Smooth muscle cell (in vitro differentiated cells): Measurements from ENCODE around the gene FAM83D. TPM values are rescaled to one million over a fixed set of nuclear protein-coding genes. Genes with fewer than 3 reads are reported as not detected.

Source experiments
- DNase-seq: peaks from one replicate; lab custom pipeline; 2025; ENCODE audit not compliant: unreplicated experiment; lab: John Stamatoyannopoulos, UW
- H2AFZ ChIP-seq: fragments of 200-600 bp; sonication (generic); 2 replicates; pipeline ENCODE4 v1.6.0; 2016; ENCODE audit warnings: antibody characterized with exemption, low read depth, mild to moderate bottlenecking
- H3F3A ChIP-seq: fragments of 200-600 bp; sonication (generic); 2 replicates; pipeline ENCODE4 v1.6.0; 2017; ENCODE audit warnings: antibody characterized with exemption, low read depth
- H3K27ac ChIP-seq: fragments of 200-600 bp; sonication (generic); 2 replicates; pipeline ENCODE4 v1.5.1; 2016; ENCODE audit warnings: low read depth, mild to moderate bottlenecking
- H3K27me3 ChIP-seq: fragments of 200-600 bp; sonication (generic); 2 replicates; pipeline ENCODE4 v1.6.1; 2016; ENCODE audit warnings: low read depth, mild to moderate bottlenecking
- H3K36me3 ChIP-seq: fragments of 200-600 bp; sonication (generic); 2 replicates; pipeline ENCODE4 v1.5.1; 2016; ENCODE audit warnings: low read depth
- H3K4me1 ChIP-seq: fragments of 200-600 bp; sonication (generic); 2 replicates; pipeline ENCODE4 v1.5.1; 2016; ENCODE audit warnings: low read depth
- H3K4me2 ChIP-seq: fragments of 200-600 bp; sonication (generic); 2 replicates; pipeline ENCODE4 v1.6.0; 2016; ENCODE audit warnings: mild to moderate bottlenecking
- H3K4me3 ChIP-seq: fragments of 200-600 bp; sonication (generic); 2 replicates; pipeline ENCODE4 v1.5.1; 2016; ENCODE audit warnings: mild to moderate bottlenecking
- H3K79me2 ChIP-seq: fragments of 200-600 bp; sonication (generic); 2 replicates; pipeline ENCODE4 v1.6.0; 2016; ENCODE audit warnings: low read depth, mild to moderate bottlenecking
- H3K9ac ChIP-seq: fragments of 200-600 bp; sonication (generic); 2 replicates; pipeline ENCODE4 v1.6.0; 2016; ENCODE audit warnings: low read depth
- H3K9me3 ChIP-seq: fragments of 200-600 bp; sonication (generic); replicated peaks from 2 replicates; pipeline ENCODE4 v1.5.1; 2016; ENCODE audit warnings: low read depth
- H4K20me1 ChIP-seq: fragments of 200-600 bp; sonication (generic); 2 replicates; pipeline ENCODE4 v1.6.0; 2016; ENCODE audit warnings: low read depth
- WGBS: methylation state at CpG from one replicate; pipeline ENCODE4 v1.1.7; 2016; ENCODE audit warnings: low lambda C conversion rate; 5-methylcytosine and 5-hydroxymethylcytosine counted together
- polyA plus RNA-seq: library from polyadenylated mRNA; unstranded; fragments of >200 nt; fragmentation: Nextera tagmentation; extraction: Ambion mirVana; gene quantifications from 2 replicates; pipeline ENCODE4 v1.2.1, GENCODE V29; 2016
- total RNA-seq: library from RNA; depleted of rRNA; stranded (reverse); fragments of >200 nt; gene quantifications from 2 replicates; pipeline ENCODE4 v1.2.3, GENCODE V29; 2014
- TF ChIP-seq, protein P1 (sequence below): fragments of 200-600 bp; sonication (generic); IDR thresholded peaks from 2 replicates; pipeline ENCODE4 v1.5.1; 2017; ENCODE audit warnings: borderline replicate concordance, mild to moderate bottlenecking, antibody characterized with exemption; ENCODE audit not compliant: insufficient read depth, poor library complexity, severe bottlenecking

The FAM83D gene
- total and polyA plus RNA-seq, 2 experiments from 2014 or later = 5.7 to 10.7 TPM

DNA sequence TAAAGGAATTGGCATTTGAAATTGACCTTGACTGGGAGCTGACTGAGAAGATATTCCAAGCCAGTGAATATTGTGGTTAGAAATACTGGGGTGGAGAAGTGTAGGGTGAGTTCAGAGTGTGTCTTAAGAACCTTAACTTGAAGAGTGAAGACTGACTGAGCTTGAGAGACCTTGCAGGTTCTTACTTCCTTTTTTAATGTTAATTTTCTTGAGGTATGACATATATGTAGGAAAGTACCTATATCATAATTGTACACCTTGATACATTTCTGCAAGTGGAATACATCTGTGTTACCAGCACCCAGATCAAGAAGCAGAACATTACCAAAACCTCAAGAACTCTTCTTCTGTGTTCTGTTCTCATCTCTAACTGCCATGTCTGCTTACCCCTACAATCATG, 46.9 kb downstream of the FAM83D start:
- H3K27me3 ChIP-seq = no peaks in the 10 kb centered on the region
- H3K9me3 ChIP-seq = no peaks in the 10 kb centered on the region
- DNase-seq = no peak
- no peak overlapping the region for H3K9ac ChIP-seq
- H3K4me3 ChIP-seq = no peak overlapping the region
- no peak overlapping the region for H3K4me2 ChIP-seq
- H3K4me1 ChIP-seq = no peaks in the 10 kb centered on the region
- TF ChIP-seq, protein P1, sequence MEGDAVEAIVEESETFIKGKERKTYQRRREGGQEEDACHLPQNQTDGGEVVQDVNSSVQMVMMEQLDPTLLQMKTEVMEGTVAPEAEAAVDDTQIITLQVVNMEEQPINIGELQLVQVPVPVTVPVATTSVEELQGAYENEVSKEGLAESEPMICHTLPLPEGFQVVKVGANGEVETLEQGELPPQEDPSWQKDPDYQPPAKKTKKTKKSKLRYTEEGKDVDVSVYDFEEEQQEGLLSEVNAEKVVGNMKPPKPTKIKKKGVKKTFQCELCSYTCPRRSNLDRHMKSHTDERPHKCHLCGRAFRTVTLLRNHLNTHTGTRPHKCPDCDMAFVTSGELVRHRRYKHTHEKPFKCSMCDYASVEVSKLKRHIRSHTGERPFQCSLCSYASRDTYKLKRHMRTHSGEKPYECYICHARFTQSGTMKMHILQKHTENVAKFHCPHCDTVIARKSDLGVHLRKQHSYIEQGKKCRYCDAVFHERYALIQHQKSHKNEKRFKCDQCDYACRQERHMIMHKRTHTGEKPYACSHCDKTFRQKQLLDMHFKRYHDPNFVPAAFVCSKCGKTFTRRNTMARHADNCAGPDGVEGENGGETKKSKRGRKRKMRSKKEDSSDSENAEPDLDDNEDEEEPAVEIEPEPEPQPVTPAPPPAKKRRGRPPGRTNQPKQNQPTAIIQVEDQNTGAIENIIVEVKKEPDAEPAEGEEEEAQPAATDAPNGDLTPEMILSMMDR = no peak
- peaks cover 8% of the 10 kb centered on the region for H4K20me1 ChIP-seq
- no peak overlapping the region for H3K27ac ChIP-seq
- no peaks in the 10 kb centered on the region for H3K36me3 ChIP-seq
- H3F3A ChIP-seq = no peaks in the 10 kb centered on the region
- no peak overlapping the region for H2AFZ ChIP-seq
- H3K79me2 ChIP-seq = no peaks in the 10 kb centered on the region

DNA sequence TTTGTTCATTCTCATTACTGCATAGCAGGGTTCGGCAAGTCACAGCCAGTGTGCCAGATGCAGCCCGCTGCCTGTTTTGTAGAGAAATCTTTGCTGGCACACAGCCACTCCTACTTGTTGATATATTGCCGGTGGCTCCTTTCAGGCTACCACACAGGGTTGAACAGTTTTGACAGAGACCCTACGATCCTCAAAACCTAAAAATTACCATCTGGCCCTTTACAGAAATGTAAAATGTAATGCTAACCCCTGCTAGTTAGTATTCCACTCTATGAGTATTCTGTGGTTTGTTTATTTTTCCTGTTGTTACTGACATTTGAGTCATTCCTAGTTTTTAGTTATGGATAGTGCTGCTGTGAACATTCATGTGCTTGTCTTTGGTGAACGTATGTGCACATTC, 47.4 kb downstream of the FAM83D start:
- Histone ChIP-seq H3K79me2 (no peaks in the 10 kb centered on the region), H3K27me3 (no peaks in the 10 kb centered on the region), H3F3A (no peaks in the 10 kb centered on the region), H3K4me1 (no peaks in the 10 kb centered on the region), H3K4me3 (no peak overlapping the region), H3K4me2 (no peak overlapping the region), H3K36me3 (no peaks in the 10 kb centered on the region), H4K20me1 (peaks cover 13% of the 10 kb centered on the region), H2AFZ (no peak overlapping the region), H3K9me3 (no peaks in the 10 kb centered on the region), H3K27ac (no peak overlapping the region), H3K9ac (no peak overlapping the region)
- WGBS = 91% methylated on average over 5 of the region's 5 CpGs
- TF ChIP-seq, protein P1 = no peak
- no peak for DNase-seq

DNA sequence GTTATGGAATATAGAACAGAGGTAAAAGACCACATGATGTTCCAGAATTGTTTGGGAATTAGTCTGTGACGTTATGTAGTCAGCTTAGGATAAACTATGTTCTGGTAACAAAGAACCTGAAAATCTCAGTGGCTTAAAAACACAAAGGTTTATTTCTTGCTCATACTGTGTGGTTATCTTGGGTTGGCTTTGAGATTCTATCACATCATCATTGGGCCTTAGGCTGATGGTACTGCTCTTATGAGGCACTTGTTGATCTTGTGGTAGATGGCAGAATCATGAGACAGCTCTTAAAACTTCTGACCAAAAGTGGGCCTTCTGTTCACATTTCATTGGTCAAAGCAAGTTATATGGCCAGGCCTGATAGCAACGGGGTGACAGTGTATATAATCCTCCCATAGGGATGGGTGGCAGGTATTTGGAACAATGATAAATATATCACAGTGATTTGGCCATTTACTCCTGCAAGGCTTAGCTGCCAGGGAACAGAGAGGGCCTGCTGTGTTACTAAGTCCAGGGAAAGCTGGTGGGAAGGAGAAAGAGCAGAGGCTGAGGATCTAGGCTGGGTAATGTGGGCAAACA, 49.4 kb downstream of the FAM83D start:
- Histone ChIP-seq H4K20me1 (peaks cover 22% of the 10 kb centered on the region), H3K9ac (no peak overlapping the region), H3K4me1 (no peaks in the 10 kb centered on the region), H3K36me3 (no peaks in the 10 kb centered on the region), H3K79me2 (no peaks in the 10 kb centered on the region), H3K27ac (no peak overlapping the region), H3K27me3 (no peaks in the 10 kb centered on the region), H3K4me3 (no peak overlapping the region), H3K4me2 (no peak overlapping the region), H3K9me3 (no peaks in the 10 kb centered on the region), H3F3A (no peaks in the 10 kb centered on the region), H2AFZ (no peak overlapping the region)
- DNase-seq = no peak
- 85% methylated on average over 2 of the region's 2 CpGs for WGBS
- TF ChIP-seq, protein P1 = no peak

DNA sequence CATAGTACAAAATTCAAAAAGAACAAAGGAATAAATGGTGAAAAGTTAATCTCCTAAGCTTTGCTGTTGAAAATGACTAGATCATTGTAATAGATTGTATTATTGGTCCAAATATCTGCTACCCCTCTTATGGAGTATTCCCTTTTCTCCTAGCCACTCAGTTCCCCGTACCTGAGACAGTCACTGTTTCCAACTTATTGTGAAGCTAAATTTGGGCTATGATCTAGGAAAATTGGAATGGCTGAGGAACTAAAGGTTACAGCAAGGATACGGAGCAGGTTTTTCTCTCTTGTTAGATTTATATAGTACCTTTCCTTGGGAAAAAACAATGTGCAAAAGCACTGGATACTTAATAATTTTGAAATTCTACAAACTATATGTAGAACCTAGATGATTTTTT, 53.2 kb downstream of the FAM83D start:
- H3K4me2 ChIP-seq = no peak overlapping the region
- H3K36me3 ChIP-seq = no peaks in the 10 kb centered on the region
- no peaks in the 10 kb centered on the region for H3K9me3 ChIP-seq
- no peak overlapping the region for H3K27ac ChIP-seq
- peaks cover 3% of the 10 kb centered on the region for H3K79me2 ChIP-seq
- H3K27me3 ChIP-seq = no peaks in the 10 kb centered on the region
- no peak overlapping the region for H3K4me3 ChIP-seq
- WGBS = 96% methylated on average over 2 of the region's 2 CpGs
- peaks cover 30% of the 10 kb centered on the region for H4K20me1 ChIP-seq
- no peak for DNase-seq
- TF ChIP-seq, protein P1 = no peak
- H3K9ac ChIP-seq = no peak overlapping the region
- H3F3A ChIP-seq = no peaks in the 10 kb centered on the region
- H2AFZ ChIP-seq = no peak overlapping the region
- no peaks in the 10 kb centered on the region for H3K4me1 ChIP-seq
